Natural killer cell treated with Interleukin-12 subunit alpha and Interleukin-12 subunit beta and Interleukin-15 and Interleukin-18, amount 100 ng/mL, for 72 hours (primary cell): ENCODE data around the gene KIAA1191. TPM values are rescaled to one million over a fixed set of nuclear protein-coding genes. Genes with fewer than 3 reads are reported as not detected.

Experiments used
- ATAC-seq, 2 donors: fragments of 150-1000 bp; cut with Tn5 transposase in 1 of 2; sonication (Bioruptor Pico), chemical (Tn5 transposase) in 1 of 2; 2 replicates each; pipeline ENCODE4 v1.10.0; 2021
- DNase-seq: peaks from one replicate; pipeline ENCODE4 v3.0.0; 2022; ENCODE audit warnings: low spot score
- H3K27ac Mint-ChIP-seq, 2 donors: 1 replicate in 1 of 2; 2 replicates in 1 of 2; pipeline ENCODE4 v1.8.0; 2022; ENCODE audit warnings: mixed read lengths in 2 of 2, mild to moderate bottlenecking in 1 of 2, moderate library complexity in 1 of 2
- H3K27me3 Mint-ChIP-seq, 2 donors: 1 replicate in 1 of 2; 2 replicates in 1 of 2; pipeline ENCODE4 v1.8.0; 2022; ENCODE audit warnings: mixed read lengths in 2 of 2
- H3K36me3 Mint-ChIP-seq: one replicate; pipeline ENCODE4 v1.8.0; 2022; ENCODE audit warnings: mixed read lengths
- H3K4me1 Mint-ChIP-seq, 2 donors: 1 replicate in 1 of 2; 2 replicates in 1 of 2; pipeline ENCODE4 v1.8.0; 2022; ENCODE audit warnings: low read depth in 2 of 2, mixed read lengths in 2 of 2, mild to moderate bottlenecking in 1 of 2
- H3K4me3 Mint-ChIP-seq: one replicate; pipeline ENCODE4 v1.8.0; 2022; ENCODE audit warnings: mixed read lengths
- H3K9me3 Mint-ChIP-seq: 2 replicates; pipeline ENCODE4 v1.8.0; 2022; ENCODE audit warnings: mixed read lengths
- total RNA-seq, 2 donors: library from RNA; stranded (reverse); gene quantifications; one replicate each; pipeline ENCODE4 v1.2.3, GENCODE V29; 2022

KIAA1191 gene
- total RNA-seq, 2 donors from 2014 or later, result 61.1 to 66.7 TPM

DNA sequence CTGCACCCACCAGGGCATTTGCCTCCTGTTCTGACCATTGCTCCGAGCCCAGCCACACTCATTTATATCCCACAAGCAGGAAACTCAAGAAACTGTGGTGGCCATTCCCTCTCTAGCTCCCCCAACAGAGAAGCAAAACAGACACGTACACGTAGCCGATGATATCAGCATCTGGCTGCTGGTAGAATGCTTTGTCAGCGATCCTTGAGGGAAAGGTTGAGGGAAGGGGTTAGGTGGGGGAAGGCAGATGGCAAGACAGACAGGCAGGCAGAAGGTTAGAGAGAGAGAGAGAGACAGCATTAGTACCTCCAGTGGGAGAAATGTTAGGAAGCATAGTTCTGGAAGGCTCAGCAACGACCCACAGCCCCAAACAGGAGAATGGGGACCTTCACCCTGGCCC, 34.8 kb upstream of the KIAA1191 start:
- Mint-ChIP-seq H3K27me3 (no peaks in the 10 kb centered on the region), H3K27ac (no peak overlapping the region), H3K9me3 (no peaks in the 10 kb centered on the region), H3K36me3 (no peaks in the 10 kb centered on the region), H3K4me3 (no peak overlapping the region), H3K4me1 (peaks cover 0 to 6% of the 10 kb centered on the region in 2 donors)
- ATAC-seq (no peak), DNase-seq (no peak)

DNA sequence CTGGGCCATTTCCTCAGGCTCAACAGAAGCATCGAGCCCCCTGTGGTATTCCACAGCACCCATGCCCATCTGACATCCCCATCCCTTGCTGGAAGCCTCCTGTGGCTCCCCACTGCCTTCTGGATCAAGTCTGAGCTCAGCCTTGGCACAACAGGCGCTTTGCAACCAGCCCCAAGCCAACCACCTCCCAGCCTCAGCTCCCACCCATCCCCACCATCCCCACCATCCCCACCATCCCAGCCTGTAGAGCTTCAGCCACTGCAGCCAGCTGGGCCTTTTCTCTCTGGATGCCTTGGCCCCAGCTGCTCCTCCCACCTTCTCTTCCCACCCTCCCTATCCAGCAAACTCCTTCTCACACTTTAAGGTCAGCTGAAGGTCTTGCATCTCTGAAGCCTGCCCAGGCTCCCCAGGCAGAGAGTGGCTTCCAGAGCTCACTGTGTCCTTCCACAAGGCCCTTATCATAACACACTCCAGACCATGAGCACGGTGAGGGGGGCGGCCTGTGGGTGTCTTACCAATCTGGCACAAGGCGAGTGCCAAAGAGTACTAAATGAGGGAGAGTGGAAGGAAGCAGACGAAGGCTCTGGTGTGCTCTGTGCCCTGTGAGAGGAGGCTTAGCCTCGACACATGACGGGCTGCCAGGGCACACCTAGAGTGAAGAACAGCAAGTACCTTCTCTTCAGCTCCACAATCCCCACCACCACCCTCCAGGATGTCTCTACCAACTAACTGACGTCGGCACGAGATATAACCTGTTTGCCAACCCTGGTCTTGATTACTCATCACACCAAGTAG, 33.5 kb upstream of the KIAA1191 start:
- Mint-ChIP-seq H3K36me3 (no peaks in the 10 kb centered on the region), H3K27me3 (no peaks in the 10 kb centered on the region), H3K9me3 (no peaks in the 10 kb centered on the region), H3K4me1 (peaks cover 0 to 6% of the 10 kb centered on the region in 2 donors), H3K27ac (no peak overlapping the region), H3K4me3 (no peak overlapping the region)
- DNase-seq, result no peak
- ATAC-seq, result no peak

DNA sequence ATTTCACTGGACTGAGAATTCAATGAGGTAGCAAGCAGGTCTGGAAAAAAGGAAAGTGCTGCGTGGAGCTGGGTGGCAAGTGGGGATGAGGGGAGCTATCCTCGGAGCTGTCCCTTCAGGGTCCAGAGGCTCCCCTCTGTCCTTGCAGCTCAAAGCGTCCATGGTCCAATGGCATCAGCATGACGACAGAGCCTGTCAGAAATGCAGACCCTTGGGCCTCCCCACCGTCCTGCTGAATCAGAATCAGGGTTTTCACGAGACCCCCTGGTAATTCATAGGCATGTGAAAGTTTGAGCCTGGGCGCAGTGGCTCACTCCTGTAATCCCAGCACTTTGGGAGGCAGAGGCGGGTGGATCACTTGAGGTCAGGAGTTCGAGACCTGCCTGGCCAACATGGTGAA, 32.5 kb upstream of the KIAA1191 start:
- no peaks in the 10 kb centered on the region for H3K36me3 Mint-ChIP-seq
- no peaks in the 10 kb centered on the region for H3K9me3 Mint-ChIP-seq
- no peak overlapping the region for H3K27ac Mint-ChIP-seq
- no peaks in the 10 kb centered on the region for H3K27me3 Mint-ChIP-seq
- peaks cover 0 to 10% of the 10 kb centered on the region in 2 donors for H3K4me1 Mint-ChIP-seq
- DNase-seq, result no peak
- H3K4me3 Mint-ChIP-seq, result no peak overlapping the region
- no peak for ATAC-seq

DNA sequence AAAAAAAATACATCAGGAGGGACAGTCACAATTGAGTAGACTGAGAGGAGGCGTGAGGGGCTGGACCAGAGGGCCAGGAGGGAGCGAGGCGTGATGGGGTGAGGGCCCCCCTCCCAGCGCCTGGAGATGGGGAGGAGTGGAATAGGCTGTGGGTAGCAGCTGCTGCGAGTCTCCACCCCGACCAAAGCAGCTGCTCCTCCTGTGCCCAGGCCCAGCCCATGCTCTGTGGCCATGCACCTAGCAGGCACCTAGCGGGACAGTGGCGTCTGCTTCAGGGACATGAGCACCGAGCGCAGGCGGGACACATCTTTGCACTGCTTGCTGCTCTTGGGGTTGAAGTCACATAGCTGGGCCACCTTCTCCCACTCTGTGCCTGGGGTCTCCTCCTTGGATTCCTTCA, 31.0 kb upstream of the KIAA1191 start:
- H3K4me1 Mint-ChIP-seq, result peaks cover 7 to 12% of the 10 kb centered on the region in 2 donors
- no peaks in the 10 kb centered on the region for H3K9me3 Mint-ChIP-seq
- no peaks in the 10 kb centered on the region for H3K27me3 Mint-ChIP-seq
- ATAC-seq (no peak), DNase-seq (no peak)
- no peak overlapping the region for H3K4me3 Mint-ChIP-seq
- peaks cover 5% of the 10 kb centered on the region for H3K36me3 Mint-ChIP-seq
- no peak overlapping the region for H3K27ac Mint-ChIP-seq

DNA sequence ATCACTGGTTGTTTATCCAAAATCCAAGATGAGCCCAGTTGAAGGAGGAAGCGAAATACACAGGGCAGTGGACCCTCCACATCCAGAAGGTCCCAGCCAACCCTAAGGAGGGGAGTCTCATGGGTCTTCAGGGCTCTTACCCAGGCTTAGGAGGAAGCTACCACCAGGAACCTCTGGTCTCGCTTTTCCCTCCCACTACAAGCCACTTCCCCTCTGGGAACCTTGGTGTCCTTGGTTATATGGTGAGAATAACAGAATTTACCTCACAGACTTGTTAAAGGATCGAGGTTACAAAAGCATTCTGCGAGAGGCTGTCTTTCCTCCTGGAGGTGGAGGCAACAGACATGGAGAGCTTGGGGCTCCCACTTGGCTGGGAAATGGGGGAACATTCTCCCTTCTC, 30.4 kb upstream of the KIAA1191 start:
- no peak overlapping the region for H3K27ac Mint-ChIP-seq
- no peak overlapping the region for H3K4me3 Mint-ChIP-seq
- DNase-seq (no peak), ATAC-seq (no peak)
- H3K36me3 Mint-ChIP-seq, result peaks cover 11% of the 10 kb centered on the region
- no peaks in the 10 kb centered on the region for H3K27me3 Mint-ChIP-seq
- H3K4me1 Mint-ChIP-seq, result peaks cover 12 to 17% of the 10 kb centered on the region in 2 donors
- H3K9me3 Mint-ChIP-seq, result no peaks in the 10 kb centered on the region

DNA sequence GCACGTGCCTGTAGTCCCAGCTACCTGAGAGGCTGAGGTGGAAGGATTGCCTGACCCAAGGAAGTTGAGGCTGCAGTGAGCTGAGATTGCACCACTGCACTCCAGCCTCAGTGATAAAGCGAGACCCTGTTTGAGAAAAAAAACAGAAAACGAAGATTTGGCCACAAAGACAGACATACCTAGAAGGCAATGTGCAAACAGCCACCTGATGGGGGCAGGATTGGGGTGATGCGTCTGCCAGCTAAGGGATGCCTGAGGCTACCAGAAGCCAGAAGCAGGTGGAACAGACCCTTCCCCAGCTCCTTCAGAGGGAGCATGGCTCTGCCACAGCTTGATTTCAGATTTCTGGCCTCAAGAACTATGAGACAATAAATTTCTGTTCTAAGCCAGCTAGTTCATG, 29.9 kb upstream of the KIAA1191 start:
- H3K27me3 Mint-ChIP-seq, result no peaks in the 10 kb centered on the region
- peaks cover 18 to 22% of the 10 kb centered on the region in 2 donors for H3K4me1 Mint-ChIP-seq
- ATAC-seq (no peak), DNase-seq (no peak)
- H3K36me3 Mint-ChIP-seq, result peaks cover 12% of the 10 kb centered on the region
- H3K4me3 Mint-ChIP-seq, result no peak overlapping the region
- H3K9me3 Mint-ChIP-seq, result no peaks in the 10 kb centered on the region
- peak overlapping the region in 1 of 2 donors; percentile 61 for H3K27ac Mint-ChIP-seq

DNA sequence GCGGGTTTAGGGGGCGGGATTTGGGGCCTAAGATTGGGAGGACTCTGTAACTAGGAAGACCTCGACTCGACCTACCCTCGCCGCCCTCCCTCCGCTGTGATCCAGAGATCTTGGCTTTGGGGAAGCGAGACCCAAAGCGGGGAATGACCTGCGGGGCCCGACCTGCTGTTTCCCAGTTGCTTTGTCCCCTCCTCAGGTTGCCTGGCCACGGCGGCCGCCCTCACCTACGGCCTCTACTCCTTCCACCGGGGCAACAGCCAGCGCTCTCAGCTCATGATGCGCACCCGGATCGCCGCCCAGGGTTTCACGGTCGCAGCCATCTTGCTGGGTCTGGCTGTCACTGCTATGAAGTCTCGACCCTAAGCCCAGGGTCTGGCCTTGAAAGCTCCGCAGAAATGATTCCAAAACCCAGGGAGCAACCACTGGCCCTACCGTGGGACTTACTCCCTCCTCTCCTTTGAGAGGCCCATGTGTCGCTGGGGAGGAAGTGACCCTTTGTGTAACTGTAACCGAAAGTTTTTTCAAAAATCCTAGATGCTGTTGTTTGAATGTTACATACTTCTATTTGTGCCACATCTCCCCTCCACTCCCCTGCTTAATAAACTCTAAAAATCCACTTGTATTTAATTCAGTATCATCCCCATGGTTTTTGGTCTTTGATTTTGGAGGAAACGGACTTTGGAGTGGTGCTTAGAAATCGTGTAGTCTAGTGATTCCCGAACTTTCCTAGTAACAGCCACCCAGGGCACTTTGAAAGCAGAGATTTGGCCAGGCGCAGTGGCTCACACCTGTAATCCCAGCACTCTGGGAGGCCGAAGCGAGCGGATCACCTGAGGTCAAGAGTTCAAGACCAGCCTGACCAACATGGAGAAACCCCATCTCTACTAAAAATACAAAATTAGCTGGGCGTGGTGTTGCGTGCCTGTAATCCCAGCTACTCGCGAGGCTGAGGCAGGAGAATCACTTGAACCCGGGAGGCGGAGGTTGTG, 27.9 kb upstream of the KIAA1191 start:
- ATAC-seq (peak; percentile 45 to 49), DNase-seq (no peak)
- Mint-ChIP-seq H3K27me3 (no peaks in the 10 kb centered on the region), H3K36me3 (peaks cover 22% of the 10 kb centered on the region), H3K4me1 (peaks cover 29 to 31% of the 10 kb centered on the region in 2 donors), H3K4me3 (peak overlapping the region; percentile 92), H3K9me3 (no peaks in the 10 kb centered on the region), H3K27ac (peak overlapping the region; percentile 87 to 96)

DNA sequence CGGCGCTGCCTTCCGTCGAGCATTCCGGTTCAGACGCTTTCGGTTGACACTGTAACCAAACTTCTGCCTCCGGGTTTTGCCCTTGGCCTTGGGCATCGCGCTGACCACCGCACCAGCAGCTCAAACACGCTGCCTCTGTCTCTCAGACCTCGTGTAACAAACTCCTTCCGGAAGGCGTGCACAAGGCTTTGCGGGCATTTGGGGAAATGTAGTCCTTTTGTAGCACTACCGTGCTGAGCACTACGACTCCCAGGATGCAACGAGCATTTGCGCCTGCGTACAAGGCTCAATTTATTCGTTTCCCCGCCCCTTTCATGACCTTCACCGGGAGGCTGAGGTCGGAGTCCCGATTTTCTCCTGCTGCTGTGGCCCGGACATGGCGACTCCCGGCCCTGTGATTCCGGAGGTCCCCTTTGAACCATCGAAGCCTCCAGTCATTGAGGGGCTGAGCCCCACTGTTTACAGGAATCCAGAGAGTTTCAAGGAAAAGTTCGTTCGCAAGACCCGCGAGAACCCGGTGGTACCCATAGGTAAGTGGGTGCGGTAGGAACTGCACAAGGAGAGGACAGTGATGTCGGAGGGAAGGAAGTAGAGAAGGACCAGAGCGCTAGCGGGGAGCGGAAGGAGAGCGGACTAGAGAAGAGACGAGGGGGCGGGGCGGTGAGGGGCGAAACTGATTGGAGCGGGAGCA, 27.0 kb upstream of the KIAA1191 start, which contains the start of the genes HIGD2A and NOP16:
Gene HIGD2A, plus strand, starts transcription at position 308 of the 691 bp plus-strand sequence. Its CDS starts 69 bp downstream, at position 377.
Gene NOP16, minus strand, starts transcription at position 155 of the 691 bp plus-strand sequence. Its CDS starts 59 bp downstream, at position 96.
- Mint-ChIP-seq H3K9me3 (no peaks in the 10 kb centered on the region), H3K4me1 (peaks cover 29 to 31% of the 10 kb centered on the region in 2 donors), H3K4me3 (peak within 1 kb of the TSS; percentile 92), H3K27me3 (no peaks in the 10 kb centered on the region), H3K36me3 (peaks cover 22% of the 10 kb centered on the region), H3K27ac (peak within 1 kb of the TSS; percentile 87 to 96)
- ATAC-seq (peak; percentile 95 to 96), DNase-seq (peak; percentile 99)

DNA sequence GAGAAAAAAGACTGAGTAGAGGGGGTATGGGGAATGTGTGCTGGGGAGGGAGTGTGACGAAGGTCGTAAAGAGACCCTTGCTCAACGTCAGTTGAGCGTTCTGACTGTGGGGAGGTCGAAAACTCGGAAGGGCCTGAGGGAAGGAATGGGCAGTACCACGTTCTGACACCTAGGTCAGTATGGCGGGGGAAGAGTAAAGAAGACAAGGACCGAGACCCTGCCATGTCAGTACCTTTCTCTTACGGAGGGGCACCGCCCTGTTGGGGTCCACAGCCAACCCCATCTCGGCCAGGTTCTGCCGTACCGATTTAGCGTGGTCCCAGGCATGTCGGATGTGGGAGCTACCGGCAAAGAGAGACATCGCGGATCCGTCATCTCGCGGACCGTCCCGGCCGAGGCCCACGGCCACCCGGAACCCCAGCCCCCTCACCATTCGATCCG, 26.5 kb upstream of the KIAA1191 start:
- peak overlapping the region; percentile 87 to 96 for H3K27ac Mint-ChIP-seq
- peaks cover 22% of the 10 kb centered on the region for H3K36me3 Mint-ChIP-seq

DNA sequence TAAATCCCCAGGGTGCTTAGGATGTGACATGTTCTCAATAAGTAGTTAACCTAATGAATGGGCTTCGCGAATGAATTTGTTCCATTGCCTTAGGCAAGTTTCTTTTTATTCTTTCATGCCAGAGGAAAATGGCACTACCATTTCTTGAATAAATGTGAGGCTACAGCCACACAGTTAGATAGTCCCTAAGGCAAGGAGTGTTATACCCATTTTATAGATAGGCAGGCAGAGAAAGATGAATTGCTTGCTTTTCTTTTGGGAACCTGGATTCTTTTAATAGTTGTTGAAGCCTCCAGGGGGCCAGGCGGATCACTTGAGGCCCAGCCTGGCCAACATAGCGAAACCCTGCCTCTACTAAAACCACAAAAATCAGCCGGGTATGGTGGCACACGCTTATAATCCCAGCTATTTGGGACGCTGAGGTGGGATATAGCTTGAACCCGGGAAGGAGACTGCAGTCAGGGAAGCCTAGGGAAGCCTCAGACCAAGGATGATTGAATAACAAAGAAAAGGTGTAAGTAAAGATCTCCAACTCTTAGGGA, 25.9 kb upstream of the KIAA1191 start:
- H3K9me3 Mint-ChIP-seq, result no peaks in the 10 kb centered on the region
- H3K27ac Mint-ChIP-seq, result peak overlapping the region; percentile 87 to 96
- DNase-seq (no peak), ATAC-seq (no peak)
- H3K27me3 Mint-ChIP-seq, result no peaks in the 10 kb centered on the region
- peaks cover 22% of the 10 kb centered on the region for H3K36me3 Mint-ChIP-seq
- peak overlapping the region; percentile 92 for H3K4me3 Mint-ChIP-seq
- peaks cover 29 to 31% of the 10 kb centered on the region in 2 donors for H3K4me1 Mint-ChIP-seq

More for the DNA sequence above, 26.5 kb upstream of the KIAA1191 start:
- DNase-seq (no peak), ATAC-seq (peak in 1 of 2 donors; percentile 0)
- Mint-ChIP-seq H3K4me3 (peak overlapping the region; percentile 92), H3K4me1 (peaks cover 29 to 31% of the 10 kb centered on the region in 2 donors), H3K9me3 (no peaks in the 10 kb centered on the region), H3K27me3 (no peaks in the 10 kb centered on the region)

DNA sequence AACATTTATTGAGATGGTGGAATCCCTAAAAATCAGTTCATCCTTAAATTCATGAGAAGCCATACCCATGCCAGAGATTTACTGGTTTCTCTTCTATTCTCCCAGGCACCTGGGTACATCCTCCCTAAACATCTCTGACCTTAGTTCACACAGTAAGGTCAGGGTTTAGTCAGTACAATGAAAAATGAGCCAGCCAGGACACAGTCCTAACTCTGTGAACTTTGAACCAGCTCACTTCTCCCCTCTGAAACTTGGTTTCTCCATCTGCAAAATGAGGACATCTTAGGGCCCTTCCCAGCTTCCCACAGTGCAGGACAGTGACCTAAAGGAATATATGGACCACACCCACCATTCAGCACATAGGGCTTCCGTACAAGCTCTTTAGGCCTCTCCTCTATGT, 24.9 kb upstream of the KIAA1191 start:
- Mint-ChIP-seq H3K36me3 (peaks cover 22% of the 10 kb centered on the region), H3K27me3 (no peaks in the 10 kb centered on the region), H3K4me3 (peak overlapping the region; percentile 92), H3K9me3 (no peaks in the 10 kb centered on the region), H3K27ac (peak overlapping the region; percentile 87 to 96), H3K4me1 (peaks cover 28 to 29% of the 10 kb centered on the region in 2 donors)
- ATAC-seq (no peak), DNase-seq (no peak)

DNA sequence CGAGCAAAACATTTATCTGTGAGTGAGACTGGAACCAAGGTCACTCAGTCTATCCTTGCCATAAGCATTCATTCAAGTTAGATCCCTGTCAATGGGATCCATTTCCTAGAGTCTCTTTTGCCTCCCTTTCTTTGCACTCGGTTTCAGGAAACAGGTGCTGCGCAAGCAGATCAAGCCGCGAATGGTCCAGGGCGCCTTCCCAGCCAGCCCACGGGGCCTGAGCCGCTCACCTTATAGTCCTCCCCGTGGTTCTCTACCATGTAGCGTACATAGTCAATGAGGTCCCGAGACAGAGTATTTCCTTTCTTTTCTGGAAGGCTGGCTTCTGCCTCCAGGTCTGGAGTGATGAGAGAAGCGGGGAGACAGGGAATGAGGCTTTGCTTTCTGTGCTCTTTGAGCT, 23.4 kb upstream of the KIAA1191 start:
- Mint-ChIP-seq H3K36me3 (peaks cover 22% of the 10 kb centered on the region), H3K27me3 (no peaks in the 10 kb centered on the region), H3K4me1 (peaks cover 28 to 29% of the 10 kb centered on the region in 2 donors), H3K27ac (peak overlapping the region in 1 of 2 donors; percentile 62), H3K9me3 (no peaks in the 10 kb centered on the region), H3K4me3 (no peak overlapping the region)
- no peak for DNase-seq
- no peak for ATAC-seq
